H1 (cell line): ENCODE results near the gene ATXN2. TPM values are rescaled to one million over a fixed set of nuclear protein-coding genes. Genes with fewer than 3 reads are reported as not detected.

Source experiments
- CTCF ChIA-PET: fragments of 300-600 bp; sonication (Branson Sonifier 250); formaldehyde crosslinking; loops from one replicate; lab custom pipeline; 2021; ENCODE audit not compliant: partially characterized antibody; lab: Charles Lee
- POLR2A ChIA-PET: fragments of 300-600 bp; sonication (Branson Sonifier 250); formaldehyde crosslinking; loops from one replicate; lab custom pipeline; 2021; ENCODE audit warnings: inconsistent platforms; ENCODE audit not compliant: partially characterized antibody; lab: Charles Lee
- DNase-seq, 2 experiments: peaks; one replicate each; pipeline versions ENCODE4 v3.0.0 to v3.0.0-alpha.2; 2010 to 2022; ENCODE audit warnings: low spot score in 2 of 2, low read depth in 1 of 2, mixed read lengths in 1 of 2
- FAIRE-seq: peaks from 2 replicates; lab custom pipeline; 2011; peaks lifted over from hg19 to GRCh38; lab: Jason Lieb, UNC
- H2AFZ ChIP-seq: 2 replicates; pipeline ENCODE4 v1.8.1; 2012; ENCODE audit warnings: low read length, inconsistent platforms
- H2AK5ac ChIP-seq: 2 replicates; pipeline ENCODE4 v1.6.1; 2013; ENCODE audit warnings: low read depth, low read length
- H2BK120ac ChIP-seq: replicated peaks from 2 replicates; pipeline ENCODE3; 2013; ENCODE audit warnings: low read depth, low read length, inconsistent platforms
- H2BK12ac ChIP-seq: 2 replicates; pipeline ENCODE4 v1.6.1; 2013; ENCODE audit warnings: low read depth, low read length
- H2BK15ac ChIP-seq: 2 replicates; pipeline ENCODE4 v1.6.1; 2013; ENCODE audit warnings: low read length
- H2BK20ac ChIP-seq: 2 replicates; pipeline ENCODE4 v1.6.1; 2013; ENCODE audit warnings: low read length
- H2BK5ac ChIP-seq: 2 replicates; pipeline ENCODE4 v1.6.1; 2013; ENCODE audit warnings: low read depth, low read length
- H3K14ac ChIP-seq: 2 replicates; pipeline ENCODE4 v1.6.1; 2013; ENCODE audit warnings: inconsistent platforms; ENCODE audit not compliant: insufficient read length
- H3K18ac ChIP-seq: 2 replicates; pipeline ENCODE4 v1.6.1; 2013; ENCODE audit warnings: low read length; ENCODE audit errors: extremely low read depth
- H3K23ac ChIP-seq: 2 replicates; pipeline ENCODE4 v1.6.1; 2013; ENCODE audit warnings: inconsistent platforms; ENCODE audit not compliant: insufficient read length
- H3K23me2 ChIP-seq: 2 replicates; pipeline ENCODE4 v1.6.1; 2013; ENCODE audit warnings: low read depth, low read length
- H3K27ac ChIP-seq: 2 replicates; pipeline ENCODE4 v1.6.1; 2011; ENCODE audit warnings: low read depth, low read length, inconsistent platforms
- H3K27me3 ChIP-seq, 4 experiments: replicated peaks in 1 of 4; 1 replicate in 1 of 4; 2 replicates in 3 of 4; pipeline versions ENCODE4 v1.6.1 to v1.8.1; 2011 to 2013; ENCODE audit warnings: low read length in 3 of 4, mild to moderate bottlenecking in 3 of 4, inconsistent platforms in 2 of 4, mixed read lengths in 2 of 4, moderate library complexity in 1 of 4; ENCODE audit not compliant: control insufficient read depth in 3 of 4, insufficient read depth in 3 of 4; ENCODE audit errors: extremely low read depth in 1 of 4
- H3K36me3 ChIP-seq, 4 experiments: 2 replicates each; pipeline versions ENCODE4 v1.6.1 to v1.8.1; 2011 to 2013; ENCODE audit warnings: mild to moderate bottlenecking in 4 of 4, low read length in 3 of 4, moderate library complexity in 2 of 4, control low read depth in 1 of 4, inconsistent platforms in 1 of 4; ENCODE audit not compliant: insufficient read depth in 4 of 4, control insufficient read depth in 2 of 4
- H3K4ac ChIP-seq: replicated peaks from 2 replicates; pipeline ENCODE3; 2013; ENCODE audit warnings: low read length, low read depth, mixed read lengths, inconsistent platforms; ENCODE audit not compliant: insufficient read length
- H3K4me1 ChIP-seq, 4 experiments: replicated peaks in 1 of 4; 1 replicate in 1 of 4; 2 replicates in 3 of 4; pipeline versions ENCODE4 v1.6.1 to v1.8.1; 2011 to 2013; ENCODE audit warnings: low read length in 3 of 4, inconsistent platforms in 2 of 4, mixed read lengths in 1 of 4; ENCODE audit not compliant: insufficient read depth in 4 of 4, control insufficient read depth in 3 of 4
- H3K4me2 ChIP-seq, 2 experiments: 2 replicates each; pipeline versions ENCODE4 v1.6.1 to v1.8.1; 2011 to 2013; ENCODE audit warnings: low read depth in 2 of 2, low read length in 2 of 2, control low read depth in 1 of 2, inconsistent platforms in 1 of 2, mild to moderate bottlenecking in 1 of 2; ENCODE audit not compliant: insufficient read depth in 1 of 2
- H3K4me3 ChIP-seq, 4 experiments: fragments of 200-600, 300-600 bp in 1 of 4; sonication (generic), shearing (Covaris generic), sonication (Bioruptor Twin) in 1 of 4; 2 replicates each; pipeline versions ENCODE4 v1.5.1 to v1.8.1; 2011 to 2016; ENCODE audit warnings: low read length in 4 of 4, low read depth in 3 of 4, control low read depth in 2 of 4, inconsistent platforms in 2 of 4, mild to moderate bottlenecking in 2 of 4, mixed read lengths in 1 of 4, moderate library complexity in 1 of 4; ENCODE audit not compliant: insufficient read depth in 2 of 4; ENCODE audit errors: extremely low read depth in 1 of 4
- H3K56ac ChIP-seq: replicated peaks from 2 replicates; pipeline ENCODE3; 2013; ENCODE audit warnings: low read depth, mild to moderate bottlenecking, mixed read lengths, low read length, inconsistent platforms; ENCODE audit not compliant: insufficient read length
- H3K79me1 ChIP-seq: 2 replicates; pipeline ENCODE4 v1.6.1; 2013; ENCODE audit warnings: low read depth, low read length, control low read depth
- H3K79me2 ChIP-seq, 2 experiments: 2 replicates each; pipeline versions ENCODE4 v1.6.1 to v1.8.1; 2012 to 2013; ENCODE audit warnings: low read length in 2 of 2, mild to moderate bottlenecking in 2 of 2, inconsistent platforms in 1 of 2; ENCODE audit not compliant: insufficient read depth in 2 of 2, control insufficient read depth in 1 of 2
- H3K9ac ChIP-seq, 4 experiments: replicated peaks in 1 of 4; 1 replicate in 1 of 4; 2 replicates in 3 of 4; pipeline versions ENCODE4 v1.6.1 to v1.8.1; 2011 to 2013; ENCODE audit warnings: low read depth in 3 of 4, low read length in 3 of 4, control low read depth in 2 of 4, mild to moderate bottlenecking in 2 of 4, moderate library complexity in 2 of 4, inconsistent platforms in 1 of 4; ENCODE audit errors: extremely low read depth in 1 of 4
- H3K9me3 ChIP-seq, 2 experiments: 2 replicates each; pipeline versions ENCODE4 v1.6.1 to v1.8.1; 2012 to 2013; ENCODE audit warnings: mild to moderate bottlenecking in 2 of 2, moderate library complexity in 2 of 2, control low read depth in 1 of 2, inconsistent platforms in 1 of 2, low read depth in 1 of 2, low read length in 1 of 2, mixed read lengths in 1 of 2; ENCODE audit not compliant: insufficient read depth in 2 of 2
- H4K20me1 ChIP-seq, 2 experiments: replicated peaks in 1 of 2; 2 replicates each; pipeline versions ENCODE3 to v1.8.1; 2011 to 2013; ENCODE audit warnings: inconsistent platforms in 2 of 2, low read length in 2 of 2, mild to moderate bottlenecking in 1 of 2; ENCODE audit not compliant: insufficient read depth in 2 of 2, control insufficient read depth in 1 of 2
- H4K5ac ChIP-seq: 2 replicates; pipeline ENCODE4 v1.6.1; 2013; ENCODE audit warnings: low read length, low read depth, mixed read lengths, inconsistent platforms; ENCODE audit not compliant: insufficient read length
- H4K8ac ChIP-seq: 2 replicates; pipeline ENCODE4 v1.8.0; 2013; ENCODE audit warnings: mild to moderate bottlenecking, moderate library complexity, low read length, inconsistent platforms; ENCODE audit not compliant: insufficient read depth; ENCODE audit errors: extremely low read depth
- H4K91ac ChIP-seq: replicated peaks from 2 replicates; pipeline ENCODE3; 2013; ENCODE audit warnings: low read length, mixed read lengths, inconsistent platforms; ENCODE audit not compliant: insufficient read length
- CEBPB ChIP-seq: IDR thresholded peaks from 2 replicates; pipeline ENCODE4 v1.6.1; 2012; ENCODE audit warnings: low read depth, low read length
- EZH2 ChIP-seq: fragments of 200-600 bp; sonication (generic); IDR thresholded peaks from 2 replicates; pipeline ENCODE4 v1.7.1; 2012; ENCODE audit warnings: low read depth, mild to moderate bottlenecking, moderate library complexity, low read length, inconsistent platforms; ENCODE audit not compliant: severe bottlenecking
- MAX ChIP-seq: IDR thresholded peaks from 2 replicates; pipeline ENCODE4 v1.6.1; 2012; ENCODE audit warnings: inconsistent platforms
- WGBS, 2 experiments: shearing (Covaris generic) in 1 of 2; methylation state at CpG; one replicate each; pipeline versions ENCODE4 v1.1.6 to v1.1.7; 2013 to 2015; ENCODE audit warnings: low lambda C conversion rate in 2 of 2, mixed read lengths in 2 of 2, inconsistent platforms in 1 of 2, low coverage in 1 of 2, missing lambda C conversion rate in 1 of 2; ENCODE audit not compliant: insufficient replicate concordance in 2 of 2, insufficient coverage in 1 of 2, insufficient read length in 1 of 2; ENCODE audit errors: extremely low coverage in 1 of 2, missing lambda C conversion rate in 1 of 2; 5-methylcytosine and 5-hydroxymethylcytosine counted together
- polyA plus RNA-seq, 7 experiments: library from polyadenylated mRNA; depleted of rRNA in 3 of 7; stranded (reverse) in 5 of 7; unstranded in 2 of 7; fragments of >200 nt in 5 of 7; fragments of 200-250 nt in 2 of 7; gene quantifications; 1 replicate in 5 of 7; 2 replicates in 1 of 7; 4 replicates in 1 of 7; pipeline versions ENCODE4 v1.2.1 to v1.2.3, GENCODE V29; 2011 to 2013; ENCODE audit warnings: missing spikeins in 2 of 7, mixed read lengths in 2 of 7
- total RNA-seq: library from RNA; stranded (reverse); fragmentation: NEBNext Ultra II Directional; extraction: Animal tissue kit (Norgen Biotek cat#: 25700); gene quantifications from 2 replicates; pipeline ENCODE4 v1.2.1, GENCODE V29; 2021
- TF ChIP-seq, protein P1 (sequence below): IDR thresholded peaks from 2 replicates; pipeline ENCODE4 v1.6.1; 2012; ENCODE audit warnings: inconsistent platforms

The ATXN2 gene
- total and polyA plus RNA-seq, 2 of the 8 experiments (the other 6 are each of a cell fraction or from before 2014, with no cell fraction given) = 46.6 to 80.7 TPM

GRCh38 chr12:111624540-111624939, 25.4 kb upstream of the ATXN2 start:
- Histone ChIP-seq H3K23ac (no peak overlapping the region), H2AFZ (peak overlapping the region; percentile 26; the same call in 1 of the 2 replicates), H3K23me2 (no peaks in the 10 kb centered on the region), H3K56ac (no peak overlapping the region), H3K27ac (no peak overlapping the region), H2AK5ac (no peak overlapping the region), H3K9ac (peak overlapping the region in 1 of 4 experiments; percentile 0; a peak in 1 of 7 replicates), H2BK120ac (no peak overlapping the region), H3K4me1 (no peaks in the 10 kb centered on the region), H3K9me3 (no peaks in the 10 kb centered on the region), H2BK15ac (no peak overlapping the region), H4K20me1 (no peaks in the 10 kb centered on the region), H2BK20ac (no peak overlapping the region), H4K91ac (no peak overlapping the region), H3K79me1 (no peaks in the 10 kb centered on the region), H4K8ac (no peak overlapping the region), H3K27me3 (no peaks in the 10 kb centered on the region), H3K79me2 (no peaks in the 10 kb centered on the region), H3K18ac (no peak overlapping the region), H3K4me2 (no peak overlapping the region), H3K4ac (no peak overlapping the region), H2BK5ac (no peak overlapping the region), H3K14ac (no peak overlapping the region), H3K36me3 (no peaks in the 10 kb centered on the region), H2BK12ac (no peak overlapping the region), H4K5ac (no peak overlapping the region), H3K4me3 (no peak overlapping the region)
- DNase-seq (no peak), FAIRE-seq (no peak)
- ChIA-PET POLR2A (no interaction called here), CTCF (interaction anchor here (1.2 kb wide), 1 partner anchor 9 kb away, joined by 4 read pairs; no protein-coding TSS in a partner anchor)
- TF ChIP-seq CEBPB (no peak), EZH2 (no peak), MAX (peak; percentile 42; the same call in 1 of the 2 replicates)
- TF ChIP-seq, protein P1, sequence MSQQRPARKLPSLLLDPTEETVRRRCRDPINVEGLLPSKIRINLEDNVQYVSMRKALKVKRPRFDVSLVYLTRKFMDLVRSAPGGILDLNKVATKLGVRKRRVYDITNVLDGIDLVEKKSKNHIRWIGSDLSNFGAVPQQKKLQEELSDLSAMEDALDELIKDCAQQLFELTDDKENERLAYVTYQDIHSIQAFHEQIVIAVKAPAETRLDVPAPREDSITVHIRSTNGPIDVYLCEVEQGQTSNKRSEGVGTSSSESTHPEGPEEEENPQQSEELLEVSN = peak; percentile 74
- WGBS, 2 experiments = 89% methylated on average over 8 of the region's 8 CpGs; no CpG with 5 or more reads in 1 of the 2 experiments
